Endothelial cell of umbilical vein (primary cell): ENCODE results near the gene RERGL. TPM values are rescaled to one million over a fixed set of nuclear protein-coding genes. Genes with fewer than 3 reads are reported as not detected.

Source experiments
- polyA plus RNA-seq, 4 experiments: library from polyadenylated mRNA; depleted of rRNA in 3 of 4; stranded (reverse) in 3 of 4; unstranded in 1 of 4; fragments of >200 nt; gene quantifications; 2 replicates each; pipeline versions ENCODE4 v1.2.1 to v1.2.3, GENCODE V29; 2011 to 2012; ENCODE audit warnings: missing spikeins in 1 of 4
- total RNA-seq: library from RNA; stranded (reverse); gene quantifications from 2 replicates; pipeline ENCODE4 v1.2.3, GENCODE V29; 2021

RERGL gene
- total and polyA plus RNA-seq, 2 donors (not counting 3 experiments of a cell fraction or from before 2014, with no cell fraction given): not detected

Other genes with a start within 250 kb of the RERGL start
- gene PIK3C2G, start 171.3 kb upstream of the RERGL start, total RNA-seq: not detected in 2 replicates
- not detected in 2 replicates for gene PIK3C2G, start 171.3 kb upstream of the RERGL start, polyA plus RNA-seq